Neuronal stem cell (in vitro differentiated cells): Measurements from ENCODE around the gene DCLK1.
A peak's percentile ranks its signal among the peaks of the same experiment; 100 is the strongest.
"Not testable (repeated sequence)": the region's sequence is repeated elsewhere in the genome, so short reads cannot be mapped to it uniquely, and the experiment has no call there.

ENCODE experiments used
- DNase-seq: peaks from one replicate; pipeline ENCODE4 v3.0.0-alpha.2; 2013; ENCODE audit warnings: low spot score
- H2AFZ ChIP-seq: one replicate; pipeline ENCODE4 v1.6.1; 2013; ENCODE audit warnings: mild to moderate bottlenecking, low read length, inconsistent platforms
- H2AK5ac ChIP-seq: 2 replicates; pipeline ENCODE4 v1.6.1; 2013; ENCODE audit warnings: low read depth, mild to moderate bottlenecking, inconsistent platforms, low read length, moderate library complexity, mixed read lengths
- H2BK120ac ChIP-seq: 2 replicates; pipeline ENCODE4 v1.6.1; 2013; ENCODE audit warnings: low read depth, mild to moderate bottlenecking, inconsistent platforms, low read length, moderate library complexity, mixed read lengths
- H2BK12ac ChIP-seq: one replicate; pipeline ENCODE4 v1.6.1; 2013; ENCODE audit warnings: low read length, inconsistent platforms
- H2BK15ac ChIP-seq: 2 replicates; pipeline ENCODE4 v1.6.1; 2013; ENCODE audit warnings: mild to moderate bottlenecking, low read length, inconsistent platforms, mixed read lengths
- H2BK5ac ChIP-seq: one replicate; pipeline ENCODE4 v1.6.1; 2013; ENCODE audit warnings: inconsistent platforms, mild to moderate bottlenecking, low read length, moderate library complexity
- H3K14ac ChIP-seq: one replicate; pipeline ENCODE4 v1.6.1; 2013; ENCODE audit warnings: low read length, inconsistent platforms
- H3K18ac ChIP-seq: 2 replicates; pipeline ENCODE4 v1.6.1; 2013; ENCODE audit warnings: low read length, inconsistent platforms
- H3K23ac ChIP-seq: 2 replicates; pipeline ENCODE4 v1.6.1; 2013; ENCODE audit warnings: low read depth, mild to moderate bottlenecking, mixed read lengths, low read length, inconsistent platforms; ENCODE audit not compliant: poor library complexity
- H3K27ac ChIP-seq: replicated peaks from 3 replicates; pipeline ENCODE4 v1.5.1; 2013; ENCODE audit warnings: low read length, inconsistent platforms
- H3K27me3 ChIP-seq, 3 experiments: 2 replicates each; pipeline ENCODE4 v1.6.1; 2013; ENCODE audit warnings: low read length in 3 of 3, mild to moderate bottlenecking in 2 of 3, inconsistent platforms in 1 of 3, low read depth in 1 of 3, mixed read lengths in 1 of 3, moderate library complexity in 1 of 3; ENCODE audit not compliant: control insufficient read depth in 3 of 3, insufficient read depth in 3 of 3
- H3K36me3 ChIP-seq, 2 donors: replicated peaks in 1 of 2; 2 replicates each; pipeline ENCODE4 v1.6.1; 2013; ENCODE audit warnings: low read length in 2 of 2; ENCODE audit not compliant: control insufficient read depth in 2 of 2, insufficient read depth in 2 of 2
- H3K4ac ChIP-seq: 2 replicates; pipeline ENCODE4 v1.6.1; 2013; ENCODE audit warnings: inconsistent platforms, mild to moderate bottlenecking, low read length, moderate library complexity
- H3K4me1 ChIP-seq, 2 donors: 1 replicate in 1 of 2; 2 replicates in 1 of 2; pipeline ENCODE4 v1.6.1; 2013; ENCODE audit warnings: low read length in 2 of 2, low read depth in 1 of 2; ENCODE audit not compliant: control insufficient read depth in 2 of 2, insufficient read depth in 1 of 2
- H3K4me2 ChIP-seq: one replicate; pipeline ENCODE4 v1.6.1; 2013; ENCODE audit warnings: mild to moderate bottlenecking, low read length, inconsistent platforms; ENCODE audit not compliant: insufficient read depth, poor library complexity, severe bottlenecking
- H3K4me3 ChIP-seq, 2 donors: 2 replicates each; pipeline ENCODE4 v1.5.1; 2013; ENCODE audit warnings: low read length in 2 of 2, mild to moderate bottlenecking in 2 of 2, inconsistent platforms in 1 of 2, moderate library complexity in 1 of 2
- H3K79me1 ChIP-seq: one replicate; pipeline ENCODE4 v1.6.1; 2013; ENCODE audit warnings: low read depth, mild to moderate bottlenecking, inconsistent platforms, low read length, moderate library complexity
- H3K9ac ChIP-seq: one replicate; pipeline ENCODE4 v1.6.1; 2013; ENCODE audit warnings: mild to moderate bottlenecking, low read depth, low read length, inconsistent platforms; ENCODE audit not compliant: poor library complexity
- H3K9me3 ChIP-seq, 2 donors: replicated peaks in 1 of 2; 2 replicates each; pipeline versions ENCODE3 to v1.6.1; 2013; ENCODE audit warnings: low read length in 2 of 2, mild to moderate bottlenecking in 2 of 2, inconsistent platforms in 1 of 2, low read depth in 1 of 2, mixed read lengths in 1 of 2, moderate library complexity in 1 of 2; ENCODE audit not compliant: control insufficient read depth in 2 of 2, insufficient read depth in 1 of 2
- H4K8ac ChIP-seq: one replicate; pipeline ENCODE4 v1.6.1; 2013; ENCODE audit warnings: low read depth, mild to moderate bottlenecking, inconsistent platforms, low read length, moderate library complexity
- H4K91ac ChIP-seq: one replicate; pipeline ENCODE4 v1.6.1; 2013; ENCODE audit warnings: low read length, low read depth, mild to moderate bottlenecking, inconsistent platforms; ENCODE audit not compliant: poor library complexity
- WGBS, 2 donors: extraction: QIAGEN DNeasy Blood & Tissue Kit; methylation state at CpG; one replicate each; pipeline ENCODE4 v1.1.7; 2013; ENCODE audit warnings: missing lambda C conversion rate in 2 of 2, mixed read lengths in 1 of 2; ENCODE audit not compliant: insufficient read length in 2 of 2, insufficient replicate concordance in 1 of 2; ENCODE audit errors: extremely low coverage in 2 of 2; 5-methylcytosine and 5-hydroxymethylcytosine counted together

Gene DCLK1

GRCh38 chr13:36076211-36076610, 55.0 kb downstream of the DCLK1 start:
- H3K27me3 ChIP-seq = no peaks in the 10 kb centered on the region
- peaks cover 3% of the 10 kb centered on the region in 2 donors for H3K4me1 ChIP-seq
- H3K14ac ChIP-seq = no peak overlapping the region

GRCh38 chr13:36074659-36075058, 56.5 kb downstream of the DCLK1 start:
- H3K9me3 ChIP-seq = peaks cover 0 to 4% of the 10 kb centered on the region in 2 donors
- H2AFZ ChIP-seq = peak overlapping the region; percentile 71
- no CpG with 5 or more reads among the region's 3 CpGs for WGBS, 2 donors
- no peak overlapping the region for H2BK120ac ChIP-seq
- no peaks in the 10 kb centered on the region for H3K36me3 ChIP-seq
- H3K4me2 ChIP-seq = no peak overlapping the region
- H3K4me3 ChIP-seq = no peak overlapping the region
- H3K27me3 ChIP-seq = no peaks in the 10 kb centered on the region
- H2BK5ac ChIP-seq = no peak overlapping the region
- no peak overlapping the region for H3K4ac ChIP-seq
- no peak for DNase-seq
- H3K18ac ChIP-seq = no peak overlapping the region
- no peak overlapping the region for H2BK12ac ChIP-seq
- H2AK5ac ChIP-seq = no peak overlapping the region
- H4K8ac ChIP-seq = no peak overlapping the region
- no peak overlapping the region for H3K23ac ChIP-seq
- H3K14ac ChIP-seq = no peak overlapping the region
- no peak overlapping the region for H3K27ac ChIP-seq
- no peaks in the 10 kb centered on the region for H3K79me1 ChIP-seq
- H3K9ac ChIP-seq = no peak overlapping the region
- H3K4me1 ChIP-seq = peaks cover 3% of the 10 kb centered on the region in 2 donors
- H2BK15ac ChIP-seq = no peak overlapping the region
- H4K91ac ChIP-seq = no peak overlapping the region

More at GRCh38 chr13:36076211-36076610, 55.0 kb downstream of the DCLK1 start:
- Histone ChIP-seq H4K8ac (no peak overlapping the region), H2BK5ac (no peak overlapping the region), H3K36me3 (no peaks in the 10 kb centered on the region), H2BK15ac (no peak overlapping the region), H4K91ac (no peak overlapping the region), H3K4me3 (no peak overlapping the region), H2AFZ (no peak overlapping the region), H3K9ac (no peak overlapping the region), H2BK12ac (no peak overlapping the region), H3K18ac (no peak overlapping the region), H3K4me2 (no peak overlapping the region), H3K23ac (no peak overlapping the region), H3K9me3 (peaks cover 0 to 4% of the 10 kb centered on the region in 2 donors), H3K27ac (no peak overlapping the region), H2BK120ac (no peak overlapping the region), H3K79me1 (no peaks in the 10 kb centered on the region), H2AK5ac (no peak overlapping the region), H3K4ac (no peak overlapping the region)
- DNase-seq = no peak

GRCh38 chr13:36072152-36072935, 58.8 kb downstream of the DCLK1 start:
- no peaks in the 10 kb centered on the region for H3K27me3 ChIP-seq
- H2BK5ac ChIP-seq = no peak overlapping the region
- H3K23ac ChIP-seq = no peak overlapping the region
- H3K9me3 ChIP-seq = peaks cover 0 to 4% of the 10 kb centered on the region in 2 donors
- no peak overlapping the region for H4K8ac ChIP-seq
- H3K4me1 ChIP-seq = peaks cover 3% of the 10 kb centered on the region in 2 donors
- H2BK120ac ChIP-seq = no peak overlapping the region
- no peak overlapping the region for H3K9ac ChIP-seq
- H3K27ac ChIP-seq = no peak overlapping the region
- H2AFZ ChIP-seq = no peak overlapping the region
- no peak overlapping the region for H3K14ac ChIP-seq
- H3K4ac ChIP-seq = no peak overlapping the region
- H2BK15ac ChIP-seq = no peak overlapping the region
- H3K4me2 ChIP-seq = no peak overlapping the region
- H2AK5ac ChIP-seq = no peak overlapping the region
- H3K79me1 ChIP-seq = no peaks in the 10 kb centered on the region
- WGBS, 2 donors = no CpG with 5 or more reads among the region's 4 CpGs
- H4K91ac ChIP-seq = no peak overlapping the region
- DNase-seq = no peak
- no peaks in the 10 kb centered on the region for H3K36me3 ChIP-seq
- no peak overlapping the region for H3K4me3 ChIP-seq
- H2BK12ac ChIP-seq = no peak overlapping the region
- H3K18ac ChIP-seq = no peak overlapping the region

- H3K27me3 ChIP-seq, H3K4me3 ChIP-seq, H2BK15ac ChIP-seq, H2BK5ac ChIP-seq, H2AK5ac ChIP-seq, H3K9ac ChIP-seq, H3K18ac ChIP-seq, H3K36me3 ChIP-seq, H3K27ac ChIP-seq, H3K14ac ChIP-seq, H4K8ac ChIP-seq, H3K79me1 ChIP-seq, H2BK120ac ChIP-seq, H3K4me2 ChIP-seq, H3K4me1 ChIP-seq, H3K4ac ChIP-seq, H2AFZ ChIP-seq, H3K9me3 ChIP-seq, H2BK12ac ChIP-seq, H3K23ac ChIP-seq, H4K91ac ChIP-seq, DNase-seq: not testable (repeated sequence)
- no CpG with 5 or more reads among the region's 12 CpGs for WGBS, 2 donors
Observed at GRCh38 chr13:36070504-36071192, 60.5 kb downstream of the DCLK1 start.
